GM12878 (cell line): ENCODE measurements around the gene PI4KA. TPM values are rescaled to one million over a fixed set of nuclear protein-coding genes. Genes with fewer than 3 reads are reported as not detected.

ENCODE experiments used
- ATAC-seq: fragments of 200-7000 bp; cut with Tn5 transposase; 3 replicates; pipeline ENCODE4 v1.9.1; 2020; ENCODE audit warnings: mild to moderate bottlenecking, moderate library complexity
- BruUV-seq: library from RNA; stranded (reverse); fragments of 400-500 nt; replicated peaks from 2 replicates; lab custom pipeline; 2021; lab: Mats Ljungman, UMichigan
- CTCF ChIA-PET: fragments of 300-600 bp; sonication (Branson Sonifier 250); formaldehyde crosslinking; extraction: SDS; loops from one replicate; lab custom pipeline; 2021; ENCODE audit warnings: inconsistent platforms; lab: Yijun Ruan, JAX
- POLR2A ChIA-PET: fragments of 350-600 bp; formaldehyde crosslinking; extraction: SDS; loops from one replicate; lab custom pipeline; 2021; ENCODE audit warnings: inconsistent platforms; lab: Charles Lee
- RAD21 ChIA-PET: fragments of 300-600 bp; sonication (Branson Sonifier 250); formaldehyde crosslinking; loops from one replicate; lab custom pipeline; 2023; ENCODE audit warnings: antibody characterized with exemption; ENCODE audit not compliant: unreplicated experiment; lab: Charles Lee
- SMC1A ChIA-PET: fragments of 300-600 bp; sonication (Branson Sonifier 250); formaldehyde crosslinking; loops from one replicate; lab custom pipeline; 2023; ENCODE audit not compliant: unreplicated experiment, uncharacterized antibody; lab: Charles Lee
- DNase-seq: peaks from one replicate; pipeline ENCODE4 v3.0.0-alpha.2; 2011; ENCODE audit warnings: low read depth, low spot score
- FAIRE-seq: peaks from 3 replicates; lab custom pipeline; 2011; peaks lifted over from hg19 to GRCh38; lab: Jason Lieb, UNC
- H2AFZ ChIP-seq: 2 replicates; pipeline ENCODE4 v1.6.0; 2011; ENCODE audit warnings: low read depth, low read length, control low read depth; ENCODE audit not compliant: control insufficient read depth
- H3K27ac ChIP-seq: 2 replicates; pipeline ENCODE4 v1.5.1; 2011; ENCODE audit warnings: control low read depth; ENCODE audit not compliant: control insufficient read depth, insufficient read depth
- H3K27me3 ChIP-seq, 2 experiments: replicated peaks in 1 of 2; 2 replicates each; pipeline versions ENCODE4 v1.6.0 to v1.6.1; 2011; ENCODE audit warnings: low read length in 1 of 2; ENCODE audit not compliant: control insufficient read depth in 2 of 2, insufficient read depth in 2 of 2
- H3K36me3 ChIP-seq, 2 experiments: 2 replicates each; pipeline ENCODE4 v1.5.1; 2011; ENCODE audit warnings: low read length in 1 of 2; ENCODE audit not compliant: control insufficient read depth in 2 of 2, insufficient read depth in 2 of 2
- H3K4me1 ChIP-seq: 2 replicates; pipeline ENCODE4 v1.6.1; 2011; ENCODE audit warnings: mild to moderate bottlenecking, low read length, moderate library complexity, mixed read lengths; ENCODE audit not compliant: control insufficient read depth, insufficient read depth
- H3K4me2 ChIP-seq: 2 replicates; pipeline ENCODE4 v1.6.0; 2011; ENCODE audit warnings: control low read depth; ENCODE audit not compliant: control insufficient read depth, insufficient read depth
- H3K4me3 ChIP-seq: fragments of 200-600 bp; sonication (generic); 2 replicates; pipeline ENCODE4 v1.5.1; 2016
- H3K79me2 ChIP-seq: 2 replicates; pipeline ENCODE4 v1.6.0; 2011; ENCODE audit warnings: low read length; ENCODE audit not compliant: control insufficient read depth, insufficient read depth
- H3K9ac ChIP-seq: 2 replicates; pipeline ENCODE4 v1.8.0; 2011; ENCODE audit warnings: low read length, control low read depth, mixed read lengths; ENCODE audit not compliant: control insufficient read depth, insufficient read depth
- H3K9me3 ChIP-seq: replicated peaks from 3 replicates; pipeline ENCODE4 v1.5.1; 2011; ENCODE audit warnings: mild to moderate bottlenecking, low read length; ENCODE audit not compliant: control insufficient read depth, insufficient read depth
- H4K20me1 ChIP-seq: 2 replicates; pipeline ENCODE4 v1.6.0; 2011; ENCODE audit not compliant: control insufficient read depth, insufficient read depth
- BCLAF1 ChIP-seq: fragments of 450-650 bp; IDR thresholded peaks from 2 replicates; pipeline ENCODE4 v1.6.1; 2017; ENCODE audit warnings: antibody characterized with exemption, mild to moderate bottlenecking, moderate library complexity
- CBX3 ChIP-seq: fragments of 200-600 bp; sonication (generic); IDR thresholded peaks from 2 replicates; pipeline ENCODE4 v1.6.1; 2016; ENCODE audit warnings: low read depth, borderline replicate concordance
- E2F8 ChIP-seq: fragments of 450-650 bp; IDR thresholded peaks from 2 replicates; pipeline ENCODE4 v1.6.1; 2018; ENCODE audit warnings: mild to moderate bottlenecking, low read depth, moderate library complexity; ENCODE audit not compliant: partially characterized antibody
- FOXK2 ChIP-seq: fragments of 450-650 bp; IDR thresholded peaks from 2 replicates; pipeline ENCODE4 v1.6.1; 2017; ENCODE audit warnings: mild to moderate bottlenecking, moderate library complexity
- IKZF2 ChIP-seq, 2 experiments: fragments of 450-650 bp; IDR thresholded peaks; 2 replicates each; pipeline ENCODE4 v1.6.1; 2017; ENCODE audit warnings: mild to moderate bottlenecking in 2 of 2, moderate library complexity in 2 of 2
- KDM1A ChIP-seq: fragments of 200-600 bp; sonication (generic); IDR thresholded peaks from 2 replicates; pipeline ENCODE4 v1.6.1; 2016; ENCODE audit warnings: borderline replicate concordance
- MEF2B ChIP-seq: fragments of 450-650 bp; IDR thresholded peaks from 2 replicates; pipeline ENCODE4 v1.6.1; 2018; ENCODE audit warnings: mild to moderate bottlenecking, moderate library complexity; ENCODE audit not compliant: partially characterized antibody, poor library complexity, severe bottlenecking
- NFYB ChIP-seq: IDR thresholded peaks from 2 replicates; pipeline ENCODE4 v1.6.1; 2011; ENCODE audit warnings: low read depth, mild to moderate bottlenecking, low read length, improper control_type of control experiment, moderate library complexity; ENCODE audit not compliant: insufficient read depth
- NR2F1 ChIP-seq: fragments of 450-650 bp; conservative IDR thresholded peaks from 2 replicates; pipeline ENCODE4 v1.6.1; 2017; ENCODE audit warnings: mild to moderate bottlenecking
- POLR2AphosphoS2 ChIP-seq: IDR thresholded peaks from 2 replicates; pipeline ENCODE4 v1.6.1; 2011; ENCODE audit warnings: low read depth, mild to moderate bottlenecking, low read length, improper control_type of control experiment, moderate library complexity
- RAD21 ChIP-seq: IDR thresholded peaks from 2 replicates; pipeline ENCODE4 v1.6.1; 2011; ENCODE audit warnings: mild to moderate bottlenecking, low read depth, low read length, moderate library complexity; ENCODE audit not compliant: insufficient read depth
- SIN3A ChIP-seq: IDR thresholded peaks from 2 replicates; pipeline ENCODE4 v1.6.1; 2012; ENCODE audit warnings: low read depth, low read length, improper control_type of control experiment
- YBX1 ChIP-seq: fragments of 450-650 bp; IDR thresholded peaks from 2 replicates; pipeline ENCODE4 v1.6.1; 2016; ENCODE audit warnings: antibody characterized with exemption
- WGBS: methylation state at CpG from one replicate; pipeline ENCODE4 v1.1.6; 2016; ENCODE audit warnings: low lambda C conversion rate; ENCODE audit not compliant: insufficient replicate concordance, insufficient coverage; ENCODE audit errors: missing lambda C conversion rate; 5-methylcytosine and 5-hydroxymethylcytosine counted together
- in situ Hi-C: fragments of 300-500 bp; cut with MboI; formaldehyde crosslinking; loops from 9 replicates; pipeline ENCODE4 v1.14.3; 2018; ENCODE audit warnings: mixed read lengths
- intact Hi-C: fragments of 100-400 bp; cut with micrococcal nuclease; formaldehyde crosslinking; loops from one replicate; pipeline ENCODE4 v1.14.2; 2022; ENCODE audit not compliant: unreplicated experiment
- polyA plus RNA-seq, 11 experiments: library from polyadenylated mRNA; depleted of rRNA in 4 of 11; unstranded in 6 of 11; stranded (reverse) in 5 of 11; fragments of >200 nt; fragmentation: Nextera tagmentation in 4 of 11; fragmentation: Illumina TruSeq in 1 of 11; extraction: Ambion mirVana in 4 of 11; extraction: Trizol in 1 of 11; gene quantifications; 1 replicate in 1 of 11; 2 replicates in 10 of 11; pipeline versions ENCODE4 v1.2.1 to v1.2.3, GENCODE V29; 2011 to 2016; ENCODE audit warnings: inconsistent platforms in 2 of 11, missing spikeins in 2 of 11, low read depth in 1 of 11
- total RNA-seq, 4 experiments: library from RNA; depleted of rRNA in 3 of 4; stranded (reverse); fragments of >200 nt in 3 of 4; fragmentation: Illumina TruSeq in 1 of 4; extraction: Trizol in 1 of 4; gene quantifications; 2 replicates each; pipeline versions ENCODE4 v1.2.1 to v1.2.3, GENCODE V29; 2013 to 2021
- TF ChIP-seq, protein P1 (sequence below): IDR thresholded peaks from 2 replicates; pipeline ENCODE4 v1.6.1; 2012; ENCODE audit warnings: low read length, inconsistent platforms
- TF ChIP-seq, protein P2 (sequence below), 3 experiments: IDR thresholded peaks in 2 of 3; conservative IDR thresholded peaks in 1 of 3; 2 replicates each; pipeline ENCODE4 v1.5.1; 2011; ENCODE audit warnings: low read depth in 3 of 3, low read length in 3 of 3, mild to moderate bottlenecking in 3 of 3, control low read depth in 2 of 3, moderate library complexity in 2 of 3, inconsistent platforms in 1 of 3, mixed read lengths in 1 of 3; ENCODE audit not compliant: control insufficient read depth in 2 of 3, insufficient read depth in 1 of 3; ENCODE audit errors: extremely low read depth in 1 of 3

PI4KA gene
- total and polyA plus RNA-seq, 10 of the 15 experiments (the other 5 are each of a cell fraction or from before 2014, with no cell fraction given), result 4.2 to 78.4 (median 42.1) TPM

DNA sequence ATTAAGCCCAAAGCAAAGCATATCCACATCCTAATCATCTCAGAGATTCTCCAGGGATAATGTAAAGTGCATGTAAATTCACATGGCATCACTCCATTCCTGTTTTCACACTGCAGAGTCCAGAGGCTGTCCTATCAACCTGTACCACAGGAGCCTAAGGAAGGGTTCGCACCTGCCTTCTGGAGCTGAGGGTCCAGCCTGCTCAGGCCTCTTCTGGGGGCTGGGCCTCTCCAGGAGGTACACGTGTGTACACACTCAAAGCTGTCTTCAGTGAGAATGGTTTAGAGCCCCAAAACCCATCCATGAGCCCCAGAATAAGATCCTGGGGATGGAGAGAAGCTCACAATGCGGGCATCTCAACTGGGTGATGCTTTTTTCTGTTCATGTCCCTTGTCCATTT lies 23.9 kb downstream of the PI4KA start (continued):
- TF ChIP-seq RAD21 (no peak), NR2F1 (no peak), POLR2AphosphoS2 (no peak), BCLAF1 (no peak)
- TF ChIP-seq, protein P1, sequence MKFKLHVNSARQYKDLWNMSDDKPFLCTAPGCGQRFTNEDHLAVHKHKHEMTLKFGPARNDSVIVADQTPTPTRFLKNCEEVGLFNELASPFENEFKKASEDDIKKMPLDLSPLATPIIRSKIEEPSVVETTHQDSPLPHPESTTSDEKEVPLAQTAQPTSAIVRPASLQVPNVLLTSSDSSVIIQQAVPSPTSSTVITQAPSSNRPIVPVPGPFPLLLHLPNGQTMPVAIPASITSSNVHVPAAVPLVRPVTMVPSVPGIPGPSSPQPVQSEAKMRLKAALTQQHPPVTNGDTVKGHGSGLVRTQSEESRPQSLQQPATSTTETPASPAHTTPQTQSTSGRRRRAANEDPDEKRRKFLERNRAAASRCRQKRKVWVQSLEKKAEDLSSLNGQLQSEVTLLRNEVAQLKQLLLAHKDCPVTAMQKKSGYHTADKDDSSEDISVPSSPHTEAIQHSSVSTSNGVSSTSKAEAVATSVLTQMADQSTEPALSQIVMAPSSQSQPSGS, result no peak

- Histone ChIP-seq H3K4me2 (no peak overlapping the region), H2AFZ (no peak overlapping the region), H3K4me1 (peaks cover 5% of the 10 kb centered on the region), H3K36me3 (peaks cover 4 to 9% of the 10 kb centered on the region in 2 experiments), H3K4me3 (no peak overlapping the region), H3K79me2 (peaks cover 2% of the 10 kb centered on the region; the same call in 1 of the 2 replicates), H4K20me1 (no peaks in the 10 kb centered on the region), H3K9ac (no peak overlapping the region), H3K27me3 (no peaks in the 10 kb centered on the region), H3K27ac (no peak overlapping the region), H3K9me3 (no peaks in the 10 kb centered on the region)
- ChIA-PET POLR2A (no interaction called here), CTCF (interaction anchor here (0.6 to 1.1 kb wide), 2 partner anchors 8 to 83 kb away, joined by 3 read pairs; partner anchors contain the start of gene CRKL), SMC1A (interaction anchor here (1.2 kb wide), 1 partner anchor 23 kb away, joined by 3 read pairs; no protein-coding TSS in a partner anchor), RAD21 (no interaction called here)
- DNase-seq, result no peak
- intact Hi-C loops (no loop called here), in situ Hi-C loops (no loop called here)
- WGBS, result 98% methylated on average over 3 of the region's 3 CpGs
- BruUV-seq, result no TSS peak
- FAIRE-seq, result no peak
- no peak for ATAC-seq
- TF ChIP-seq YBX1, result no peak
- TF ChIP-seq FOXK2, result no peak
- no peak for TF ChIP-seq E2F8
- no peak for TF ChIP-seq CBX3
- TF ChIP-seq NFYB, result no peak
- no peak for TF ChIP-seq SIN3A
- TF ChIP-seq, protein P2, sequence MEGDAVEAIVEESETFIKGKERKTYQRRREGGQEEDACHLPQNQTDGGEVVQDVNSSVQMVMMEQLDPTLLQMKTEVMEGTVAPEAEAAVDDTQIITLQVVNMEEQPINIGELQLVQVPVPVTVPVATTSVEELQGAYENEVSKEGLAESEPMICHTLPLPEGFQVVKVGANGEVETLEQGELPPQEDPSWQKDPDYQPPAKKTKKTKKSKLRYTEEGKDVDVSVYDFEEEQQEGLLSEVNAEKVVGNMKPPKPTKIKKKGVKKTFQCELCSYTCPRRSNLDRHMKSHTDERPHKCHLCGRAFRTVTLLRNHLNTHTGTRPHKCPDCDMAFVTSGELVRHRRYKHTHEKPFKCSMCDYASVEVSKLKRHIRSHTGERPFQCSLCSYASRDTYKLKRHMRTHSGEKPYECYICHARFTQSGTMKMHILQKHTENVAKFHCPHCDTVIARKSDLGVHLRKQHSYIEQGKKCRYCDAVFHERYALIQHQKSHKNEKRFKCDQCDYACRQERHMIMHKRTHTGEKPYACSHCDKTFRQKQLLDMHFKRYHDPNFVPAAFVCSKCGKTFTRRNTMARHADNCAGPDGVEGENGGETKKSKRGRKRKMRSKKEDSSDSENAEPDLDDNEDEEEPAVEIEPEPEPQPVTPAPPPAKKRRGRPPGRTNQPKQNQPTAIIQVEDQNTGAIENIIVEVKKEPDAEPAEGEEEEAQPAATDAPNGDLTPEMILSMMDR (IDR thresholded peaks at IDR 0.05 in 2 of 3, conservative IDR thresholded peaks at IDR 0.05 in 1 of 3; ENCODE audit: control insufficient read depth in 2 of 3, extremely low read depth in 1 of 3, insufficient read depth in 1 of 3, low read depth in 3 of 3, low read length in 3 of 3), result no peak
- no peak for TF ChIP-seq IKZF2 (IDR thresholded peaks at IDR 0.05)
- no peak for TF ChIP-seq MEF2B
- TF ChIP-seq KDM1A, result no peak
These were observed 24.4 kb downstream of the PI4KA start for GRCh38 chr22:20834206-20834605.
